SK-N-SH (cell line): ENCODE measurements around the gene APP. TPM values are rescaled to one million over a fixed set of nuclear protein-coding genes. Genes with fewer than 3 reads are reported as not detected.

Source experiments
- CTCF ChIA-PET: fragments of 300-600, 350-600 bp; formaldehyde crosslinking; extraction: SDS; loops from one replicate; lab custom pipeline; 2021; lab: Yijun Ruan, JAX
- POLR2A ChIA-PET: fragments of 350-600 bp; sonication (Branson Sonifier 250); formaldehyde crosslinking; extraction: SDS; loops from one replicate; lab custom pipeline; 2020; ENCODE audit warnings: antibody characterized with exemption, inconsistent platforms; lab: Yijun Ruan, JAX
- DNase-seq: peaks from one replicate; pipeline ENCODE4 v3.0.0; 2012
- H2AFZ ChIP-seq: fragments of 200-600 bp; sonication (generic); 2 replicates; pipeline ENCODE4 v1.8.1; 2016; ENCODE audit warnings: antibody characterized with exemption, mild to moderate bottlenecking, low read depth
- H3F3A ChIP-seq: fragments of 200-600 bp; sonication (generic); replicated peaks from 2 replicates; pipeline ENCODE3; 2016; ENCODE audit warnings: antibody characterized with exemption, mild to moderate bottlenecking; ENCODE audit not compliant: insufficient read depth
- H3K27ac ChIP-seq, 2 experiments: fragments of 200-500 bp in 1 of 2; fragments of 200-600 bp in 1 of 2; sonication (Bioruptor generic) in 1 of 2; sonication (generic), shearing (Covaris generic) in 1 of 2; 2 replicates each; pipeline versions ENCODE4 v1.5.1 to v1.6.1; 2014 to 2016; ENCODE audit warnings: low read depth in 2 of 2, inconsistent platforms in 1 of 2, low read length in 1 of 2, mild to moderate bottlenecking in 1 of 2, mixed read lengths in 1 of 2
- H3K27me3 ChIP-seq: fragments of 200-600 bp; sonication (generic), shearing (Covaris generic); 2 replicates; pipeline ENCODE4 v1.6.1; 2016; ENCODE audit warnings: mixed run types; ENCODE audit not compliant: insufficient read depth
- H3K36me3 ChIP-seq, 2 experiments: fragments of 200-500 bp in 1 of 2; fragments of 200-600 bp in 1 of 2; sonication (Bioruptor generic) in 1 of 2; sonication (generic) in 1 of 2; replicated peaks in 1 of 2; 2 replicates each; pipeline versions ENCODE3 to v1.5.1; 2014 to 2016; ENCODE audit warnings: low read length in 1 of 2, mild to moderate bottlenecking in 1 of 2; ENCODE audit not compliant: insufficient read depth in 2 of 2, control insufficient read depth in 1 of 2
- H3K4me1 ChIP-seq, 2 experiments: fragments of 200-500 bp in 1 of 2; fragments of 200-600 bp in 1 of 2; sonication (Bioruptor generic) in 1 of 2; sonication (generic), shearing (Covaris generic) in 1 of 2; 2 replicates each; pipeline versions ENCODE4 v1.5.1 to v1.6.1; 2014 to 2016; ENCODE audit warnings: low read depth in 1 of 2, low read length in 1 of 2, mixed run types in 1 of 2; ENCODE audit not compliant: insufficient read depth in 2 of 2, control insufficient read depth in 1 of 2
- H3K4me2 ChIP-seq: fragments of 200-600 bp; sonication (generic), shearing (Covaris generic); 2 replicates; pipeline ENCODE4 v1.6.1; 2017; ENCODE audit warnings: mixed run types
- H3K4me3 ChIP-seq, 2 experiments: fragments of 200-500 bp in 1 of 2; fragments of 200-600 bp in 1 of 2; sonication (Bioruptor generic) in 1 of 2; sonication (generic), shearing (Covaris generic) in 1 of 2; 2 replicates each; pipeline versions ENCODE4 v1.5.1 to v1.8.1; 2014 to 2016; ENCODE audit warnings: low read depth in 2 of 2, inconsistent platforms in 1 of 2, low read length in 1 of 2, mild to moderate bottlenecking in 1 of 2, mixed read lengths in 1 of 2, moderate library complexity in 1 of 2
- H3K79me2 ChIP-seq: fragments of 200-600 bp; sonication (generic); 2 replicates; pipeline ENCODE4 v1.8.1; 2017; ENCODE audit warnings: mild to moderate bottlenecking; ENCODE audit not compliant: insufficient read depth
- H3K9ac ChIP-seq: fragments of 200-600 bp; sonication (generic); 2 replicates; pipeline ENCODE4 v1.6.1; 2017; ENCODE audit warnings: mixed run types
- H3K9me2 ChIP-seq: fragments of 200-600 bp; sonication (generic); 2 replicates; pipeline ENCODE4 v1.6.1; 2017; ENCODE audit warnings: mixed run types
- H3K9me3 ChIP-seq: fragments of 200-600 bp; sonication (generic); 2 replicates; pipeline ENCODE4 v1.6.1; 2017; ENCODE audit warnings: mixed run types, mild to moderate bottlenecking, moderate library complexity
- H4K20me1 ChIP-seq: fragments of 200-600 bp; sonication (generic); 2 replicates; pipeline ENCODE4 v1.6.1; 2017; ENCODE audit warnings: mild to moderate bottlenecking, mixed run types; ENCODE audit not compliant: insufficient read depth
- ELF1 ChIP-seq: IDR thresholded peaks from 2 replicates; pipeline ENCODE4 v1.4.0; 2012
- EZH2phosphoT487 ChIP-seq: fragments of 200-600 bp; sonication (generic); IDR thresholded peaks from 2 replicates; pipeline ENCODE4 v1.6.1; 2017; ENCODE audit warnings: low read depth, mixed run types, mild to moderate bottlenecking, antibody characterized with exemption, moderate library complexity, borderline replicate concordance
- FOSL2 ChIP-seq: IDR thresholded peaks from 2 replicates; pipeline ENCODE4 v1.4.0; 2012; ENCODE audit warnings: low read depth, mild to moderate bottlenecking, moderate library complexity, borderline replicate concordance
- FOXJ3 ChIP-seq: sonication (generic); formaldehyde crosslinking; IDR thresholded peaks from 2 replicates; pipeline ENCODE4 v1.5.1; 2020; ENCODE audit warnings: mild to moderate bottlenecking, missing genetic modification reagents
- GATA2 ChIP-seq: sonication (generic); formaldehyde crosslinking; IDR thresholded peaks from 2 replicates; pipeline ENCODE4 v1.5.0; 2020; ENCODE audit warnings: mild to moderate bottlenecking, missing genetic modification reagents
- IRF3 ChIP-seq: fragments of 150-350 bp; IDR thresholded peaks from 2 replicates; pipeline ENCODE4 v1.6.1; 2016; ENCODE audit warnings: mild to moderate bottlenecking, low read depth, low read length
- JUND ChIP-seq: IDR thresholded peaks from 2 replicates; pipeline ENCODE4 v1.4.0; 2012
- MEF2A ChIP-seq: IDR thresholded peaks from 2 replicates; pipeline ENCODE4 v1.4.0; 2012; ENCODE audit warnings: low read depth, borderline replicate concordance
- MXI1 ChIP-seq: IDR thresholded peaks from 2 replicates; pipeline ENCODE4 v1.6.1; 2012; ENCODE audit warnings: mild to moderate bottlenecking, low read depth, low read length, improper control_type of control experiment
- NFIC ChIP-seq: IDR thresholded peaks from 2 replicates; pipeline ENCODE4 v1.4.0; 2012; ENCODE audit warnings: borderline replicate concordance
- POLR2AphosphoS5 ChIP-seq: IDR thresholded peaks from 2 replicates; pipeline ENCODE4 v1.6.1; 2012; ENCODE audit warnings: low read depth, low read length
- RCOR1 ChIP-seq: fragments of 150-350 bp; IDR thresholded peaks from 2 replicates; pipeline ENCODE4 v1.6.1; 2017; ENCODE audit warnings: antibody characterized with exemption, low read length
- RFX5 ChIP-seq: IDR thresholded peaks from 2 replicates; pipeline ENCODE4 v1.6.1; 2012; ENCODE audit warnings: mild to moderate bottlenecking, improper control_type of control experiment, low read length
- SIN3A ChIP-seq: IDR thresholded peaks from 2 replicates; pipeline ENCODE4 v1.6.1; 2012; ENCODE audit warnings: low read depth, mild to moderate bottlenecking, low read length, moderate library complexity, borderline replicate concordance
- SMC3 ChIP-seq: IDR thresholded peaks from 2 replicates; pipeline ENCODE4 v1.6.1; 2012; ENCODE audit warnings: low read depth, low read length, improper control_type of control experiment
- TCF12 ChIP-seq: IDR thresholded peaks from 2 replicates; pipeline ENCODE4 v1.4.0; 2012
- TEAD4 ChIP-seq: IDR thresholded peaks from 2 replicates; pipeline ENCODE4 v1.4.0; 2012; ENCODE audit warnings: mild to moderate bottlenecking, borderline replicate concordance; ENCODE audit not compliant: insufficient read depth
- USF1 ChIP-seq: IDR thresholded peaks from 2 replicates; pipeline ENCODE4 v1.4.0; 2012; ENCODE audit warnings: low read depth, borderline replicate concordance
- ZBTB33 ChIP-seq: IDR thresholded peaks from 2 replicates; pipeline ENCODE4 v1.4.0; 2012; ENCODE audit warnings: low read depth, borderline replicate concordance
- WGBS: methylation state at CpG from one replicate; pipeline ENCODE4 v1.1.6; 2017; ENCODE audit warnings: low lambda C conversion rate; 5-methylcytosine and 5-hydroxymethylcytosine counted together
- polyA plus RNA-seq, 3 experiments: library from polyadenylated mRNA; depleted of rRNA; stranded (reverse); fragments of >200 nt; gene quantifications; 2 replicates each; pipeline ENCODE4 v1.2.3, GENCODE V29; 2012

Gene APP
- polyA plus RNA-seq, 1 of the 3 experiments (the other 2 are of a cell fraction) = 780 TPM

- no peak for TF ChIP-seq IRF3
- TF ChIP-seq GATA2 (CRISPR knock-in tag) = no peak
- TF ChIP-seq RFX5 = no peak
- DNase-seq = no peak
- Histone ChIP-seq H3K36me3 (peaks cover 41 to 42% of the 10 kb centered on the region in 2 experiments), H3K9me3 (no peaks in the 10 kb centered on the region), H3K27me3 (no peaks in the 10 kb centered on the region), H4K20me1 (no peaks in the 10 kb centered on the region), H2AFZ (no peak overlapping the region), H3K27ac (no peak overlapping the region; a peak in 1 of 4 replicates), H3K4me3 (no peak overlapping the region), H3K79me2 (peaks cover 17% of the 10 kb centered on the region; the same call in 1 of the 2 replicates), H3K9me2 (no peaks in the 10 kb centered on the region), H3K9ac (no peak overlapping the region), H3K4me1 (0 out of 4 replicates have a peak, but pooled peaks cover 0 to 3% of the 10 kb centered on the region in 2 experiments), H3F3A (no peaks in the 10 kb centered on the region), H3K4me2 (no peak overlapping the region)
- ChIA-PET CTCF (interaction anchor here (0.6 to 1.4 kb wide), 3 partner anchors 22 to 667 kb away, joined by 3 to 5 read pairs (median 5); no protein-coding TSS in a partner anchor), POLR2A (no interaction called here)
- WGBS = 100% methylated on average over 1 of the region's 1 CpG
These were observed 120.8 kb downstream of the APP start for GRCh38 chr21:26049803-26050202.

- no peak overlapping the region for H2AFZ ChIP-seq
- H3K79me2 ChIP-seq = peaks cover 10% of the 10 kb centered on the region; the same call in 1 of the 2 replicates
- CTCF ChIA-PET = no interaction called here
- WGBS = 97% methylated on average over 7 of the region's 7 CpGs
- H3K4me3 ChIP-seq = no peak overlapping the region
- TF ChIP-seq ELF1 = no peak
- TF ChIP-seq SMC3 = no peak
- no peak for TF ChIP-seq POLR2AphosphoS5
- TF ChIP-seq MXI1 = no peak
- TF ChIP-seq, all 33 proteins: peak for 0
- Histone ChIP-seq H3K9ac (no peak overlapping the region), H3K4me1 (0 out of 4 replicates have a peak, but pooled peaks cover 0 to 3% of the 10 kb centered on the region in 2 experiments), H3F3A (peaks cover 2% of the 10 kb centered on the region), H3K9me2 (no peaks in the 10 kb centered on the region), H3K27ac (no peak overlapping the region; a peak in 1 of 4 replicates), H3K4me2 (no peak overlapping the region), H4K20me1 (no peaks in the 10 kb centered on the region), H3K27me3 (no peaks in the 10 kb centered on the region), H3K9me3 (no peaks in the 10 kb centered on the region), H3K36me3 (peaks cover 38 to 56% of the 10 kb centered on the region in 2 experiments)
- no peak for DNase-seq
- POLR2A ChIA-PET = no interaction called here
These were observed 123.1 kb downstream of the APP start for GRCh38 chr21:26047279-26047967.

GRCh38 chr21:26043891-26044290 is 126.7 kb downstream of the APP start:
- Histone ChIP-seq H3K4me1 (peaks cover 7 to 10% of the 10 kb centered on the region in 2 experiments; a peak in 3 of 4 replicates), H3K27me3 (no peaks in the 10 kb centered on the region), H3K9me2 (no peaks in the 10 kb centered on the region), H3K9ac (no peak overlapping the region), H3K9me3 (no peaks in the 10 kb centered on the region), H3K36me3 (peaks cover 8 to 29% of the 10 kb centered on the region in 2 experiments), H4K20me1 (no peaks in the 10 kb centered on the region), H3K79me2 (peaks cover 22% of the 10 kb centered on the region; the same call in 1 of the 2 replicates), H3K27ac (no peak overlapping the region), H3F3A (peaks cover 18% of the 10 kb centered on the region), H2AFZ (no peak overlapping the region), H3K4me3 (no peak overlapping the region), H3K4me2 (no peak overlapping the region)
- POLR2A ChIA-PET = no interaction called here
- no peak for DNase-seq
- CTCF ChIA-PET = no interaction called here
- 81% methylated on average over 3 of the region's 3 CpGs for WGBS
- TF ChIP-seq TCF12 = no peak
- no peak for TF ChIP-seq USF1
- no peak for TF ChIP-seq FOSL2
- no peak for TF ChIP-seq RCOR1
- no peak for TF ChIP-seq RFX5
- TF ChIP-seq ZBTB33 = no peak
- TF ChIP-seq SIN3A = no peak
- TF ChIP-seq JUND = no peak
- TF ChIP-seq ELF1 = no peak
- TF ChIP-seq FOXJ3 = no peak
- TF ChIP-seq TEAD4 = no peak
- no peak for TF ChIP-seq EZH2phosphoT487
- TF ChIP-seq MEF2A = no peak
- no peak for TF ChIP-seq NFIC
